Mucosa of rectum (tissue), 2 donors: Measurements from ENCODE around the gene DCDC2.
"Not testable (repeated sequence)": the region's sequence is repeated elsewhere in the genome, so short reads cannot be mapped to it uniquely, and the experiment has no call there.

ENCODE experiments used
- H3K27ac ChIP-seq, 2 donors: one replicate each; pipeline ENCODE4 v1.7.0; 2013; ENCODE audit warnings: inconsistent platforms in 2 of 2, low read depth in 2 of 2, low read length in 2 of 2
- H3K27me3 ChIP-seq, 2 donors: one replicate each; pipeline ENCODE4 v1.7.0; 2013; ENCODE audit warnings: low read length in 2 of 2; ENCODE audit not compliant: control insufficient read depth in 2 of 2, insufficient read depth in 2 of 2
- H3K36me3 ChIP-seq, 2 donors: one replicate each; pipeline ENCODE4 v1.7.0; 2013; ENCODE audit warnings: low read length in 2 of 2; ENCODE audit not compliant: control insufficient read depth in 2 of 2, insufficient read depth in 2 of 2
- H3K4me1 ChIP-seq, 2 donors: one replicate each; pipeline ENCODE4 v1.7.0; 2013; ENCODE audit warnings: low read length in 2 of 2, mild to moderate bottlenecking in 1 of 2; ENCODE audit not compliant: control insufficient read depth in 2 of 2, insufficient read depth in 2 of 2
- H3K4me3 ChIP-seq, 2 donors: one replicate each; pipeline ENCODE4 v1.7.0; 2013; ENCODE audit warnings: low read length in 2 of 2
- H3K9ac ChIP-seq, 2 donors: one replicate each; pipeline ENCODE4 v1.7.0; 2013; ENCODE audit warnings: low read length in 2 of 2, low read depth in 1 of 2, mild to moderate bottlenecking in 1 of 2
- H3K9me3 ChIP-seq, 2 donors: one replicate each; pipeline ENCODE4 v1.7.0; 2013; ENCODE audit warnings: low read length in 2 of 2; ENCODE audit not compliant: control insufficient read depth in 2 of 2
- donor health status: healthy.
- donor health status: Normal muscosa, but diverticular disease.

DCDC2 gene

GRCh38 chr6:24227556-24227955 lies 130.3 kb downstream of the DCDC2 start:
- Histone ChIP-seq H3K4me3 (no peak overlapping the region), H3K4me1 (no peaks in the 10 kb centered on the region), H3K9ac (no peak overlapping the region), H3K27ac (no peak overlapping the region), H3K9me3 (no peaks in the 10 kb centered on the region), H3K27me3 (no peaks in the 10 kb centered on the region), H3K36me3 (no peaks in the 10 kb centered on the region)

GRCh38 chr6:24226541-24226940 lies 131.3 kb downstream of the DCDC2 start:
- Histone ChIP-seq H3K27ac (no peak overlapping the region), H3K4me1 (no peaks in the 10 kb centered on the region), H3K4me3 (no peak overlapping the region), H3K27me3 (no peaks in the 10 kb centered on the region), H3K9me3 (no peaks in the 10 kb centered on the region), H3K9ac (no peak overlapping the region), H3K36me3 (no peaks in the 10 kb centered on the region)

GRCh38 chr6:24225838-24226237 lies 132.0 kb downstream of the DCDC2 start:
- H3K27ac ChIP-seq = no peak overlapping the region
- H3K9ac ChIP-seq = no peak overlapping the region
- H3K9me3 ChIP-seq = no peaks in the 10 kb centered on the region
- H3K4me3 ChIP-seq = no peak overlapping the region
- no peaks in the 10 kb centered on the region for H3K27me3 ChIP-seq
- no peaks in the 10 kb centered on the region for H3K36me3 ChIP-seq
- no peaks in the 10 kb centered on the region for H3K4me1 ChIP-seq

GRCh38 chr6:24223115-24223919 lies 134.5 kb downstream of the DCDC2 start:
- Histone ChIP-seq H3K27ac (no peak overlapping the region), H3K4me3 (no peak overlapping the region), H3K36me3 (no peaks in the 10 kb centered on the region), H3K9me3 (no peaks in the 10 kb centered on the region), H3K27me3 (no peaks in the 10 kb centered on the region), H3K9ac (no peak overlapping the region), H3K4me1 (no peaks in the 10 kb centered on the region)

GRCh38 chr6:24219670-24220069 lies 138.2 kb downstream of the DCDC2 start:
- Histone ChIP-seq H3K27me3 (no peaks in the 10 kb centered on the region), H3K9me3 (no peaks in the 10 kb centered on the region), H3K36me3 (no peaks in the 10 kb centered on the region), H3K4me1 (no peaks in the 10 kb centered on the region), H3K27ac (no peak overlapping the region), H3K4me3 (no peak overlapping the region), H3K9ac (no peak overlapping the region)

- Histone ChIP-seq H3K9ac (no peak overlapping the region), H3K9me3 (no peaks in the 10 kb centered on the region), H3K4me1 (no peaks in the 10 kb centered on the region), H3K27ac (no peak overlapping the region), H3K4me3 (no peak overlapping the region), H3K36me3 (no peaks in the 10 kb centered on the region), H3K27me3 (no peaks in the 10 kb centered on the region)
Observed at GRCh38 chr6:24214984-24215383, 142.9 kb downstream of the DCDC2 start.

- no peak overlapping the region for H3K27ac ChIP-seq
- H3K9me3 ChIP-seq = no peaks in the 10 kb centered on the region
- H3K4me3 ChIP-seq = no peak overlapping the region
- H3K4me1 ChIP-seq = no peaks in the 10 kb centered on the region
- no peaks in the 10 kb centered on the region for H3K36me3 ChIP-seq
- H3K9ac ChIP-seq = no peak overlapping the region
- no peaks in the 10 kb centered on the region for H3K27me3 ChIP-seq
Observed at GRCh38 chr6:24207413-24207812, 150.4 kb downstream of the DCDC2 start.

- no peak overlapping the region for H3K27ac ChIP-seq
- H3K4me3 ChIP-seq = no peak overlapping the region
- H3K9ac ChIP-seq = no peak overlapping the region
- H3K9me3 ChIP-seq = no peaks in the 10 kb centered on the region
- no peaks in the 10 kb centered on the region for H3K36me3 ChIP-seq
- H3K4me1 ChIP-seq = no peaks in the 10 kb centered on the region
- no peaks in the 10 kb centered on the region for H3K27me3 ChIP-seq
Observed at GRCh38 chr6:24205020-24205492, 152.8 kb downstream of the DCDC2 start.

- H3K27me3 ChIP-seq, H3K36me3 ChIP-seq, H3K9me3 ChIP-seq, H3K4me3 ChIP-seq, H3K9ac ChIP-seq, H3K27ac ChIP-seq, H3K4me1 ChIP-seq: not testable (repeated sequence)
Observed at GRCh38 chr6:24204113-24204512, 153.7 kb downstream of the DCDC2 start.

GRCh38 chr6:24197892-24198291 lies 160.0 kb downstream of the DCDC2 start:
- peaks cover 0 to 3% of the 10 kb centered on the region in 2 donors for H3K4me1 ChIP-seq
- no peak overlapping the region for H3K9ac ChIP-seq
- no peaks in the 10 kb centered on the region for H3K9me3 ChIP-seq
- H3K4me3 ChIP-seq = no peak overlapping the region
- no peak overlapping the region for H3K27ac ChIP-seq
- H3K27me3 ChIP-seq = no peaks in the 10 kb centered on the region
- H3K36me3 ChIP-seq = no peaks in the 10 kb centered on the region
